ENCODE measurements around the gene WBP2. TPM values are rescaled to one million over a fixed set of nuclear protein-coding genes. Genes with fewer than 3 reads are reported as not detected.

WBP2 gene
- total and polyA plus RNA-seq, 2 of the 13 experiments (the other 11 are each of a cell fraction or from before 2014, with no cell fraction given), result 29.2 to 29.5 TPM

DNA sequence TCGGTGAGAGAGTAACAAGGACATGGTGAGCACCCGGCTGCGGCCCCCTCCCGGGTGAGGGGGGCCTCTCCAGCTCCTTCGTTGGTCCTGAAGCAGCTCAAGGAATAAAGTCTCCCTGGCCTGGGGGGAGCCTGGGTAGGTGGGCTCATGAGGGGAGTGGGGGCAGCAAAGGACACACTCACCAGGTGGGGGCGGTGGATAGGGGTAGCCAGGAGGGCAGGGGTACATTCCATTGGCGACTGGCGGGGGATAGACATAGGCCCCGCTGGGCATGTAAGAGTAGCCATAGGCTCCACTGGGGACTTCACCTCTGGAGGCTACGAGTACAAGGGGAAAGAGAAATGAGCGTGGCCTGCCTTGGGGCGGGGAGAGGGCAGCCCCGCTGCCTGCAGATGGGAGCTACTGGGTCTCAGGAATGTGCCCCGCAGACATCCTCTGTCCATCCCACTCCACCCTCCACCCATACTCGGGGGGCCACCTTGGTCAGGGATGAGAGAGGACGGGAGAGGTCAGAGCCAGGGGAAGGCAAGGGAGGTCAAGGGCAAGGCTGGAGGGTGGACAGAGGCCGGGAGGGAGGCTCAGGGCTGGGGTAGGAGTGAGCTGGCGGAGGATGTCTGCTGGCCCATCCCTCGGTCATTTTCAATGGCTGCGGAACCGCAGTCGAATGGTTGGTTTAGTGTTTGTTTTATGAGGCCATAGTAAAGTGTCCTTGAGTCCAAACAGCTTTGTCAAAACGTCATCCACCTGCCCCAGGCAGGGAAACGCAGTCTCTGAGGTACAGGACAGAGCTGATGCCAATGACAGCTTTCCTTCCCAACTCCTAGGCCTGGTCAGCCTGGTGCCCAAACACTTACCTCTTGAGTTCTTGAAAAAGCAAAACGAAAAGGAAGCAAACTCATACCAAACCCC, 7.3 kb downstream of the WBP2 start (continued):
- 0 out of 2 replicates have a peak, but pooled peaks have one; percentile 26 for TF ChIP-seq GLI4 (CRISPR knock-in tag; IDR thresholded peaks at IDR 0.05; ENCODE audit: borderline replicate concordance)
- TF ChIP-seq ZNF430 (CRISPR knock-in tag; IDR thresholded peaks at IDR 0.05), result 0 out of 2 replicates have a peak, but pooled peaks have one; percentile 4
- TF ChIP-seq ESRRA (CRISPR knock-in tag; IDR thresholded peaks at IDR 0.05; ENCODE audit: low read depth), result 0 out of 2 replicates have a peak, but pooled peaks have one; percentile 4
- TF ChIP-seq ZNF460 (CRISPR knock-in tag; IDR thresholded peaks at IDR 0.05; ENCODE audit: borderline replicate concordance), result 0 out of 2 replicates have a peak, but pooled peaks have one; percentile 4
- TF ChIP-seq, protein P1, sequence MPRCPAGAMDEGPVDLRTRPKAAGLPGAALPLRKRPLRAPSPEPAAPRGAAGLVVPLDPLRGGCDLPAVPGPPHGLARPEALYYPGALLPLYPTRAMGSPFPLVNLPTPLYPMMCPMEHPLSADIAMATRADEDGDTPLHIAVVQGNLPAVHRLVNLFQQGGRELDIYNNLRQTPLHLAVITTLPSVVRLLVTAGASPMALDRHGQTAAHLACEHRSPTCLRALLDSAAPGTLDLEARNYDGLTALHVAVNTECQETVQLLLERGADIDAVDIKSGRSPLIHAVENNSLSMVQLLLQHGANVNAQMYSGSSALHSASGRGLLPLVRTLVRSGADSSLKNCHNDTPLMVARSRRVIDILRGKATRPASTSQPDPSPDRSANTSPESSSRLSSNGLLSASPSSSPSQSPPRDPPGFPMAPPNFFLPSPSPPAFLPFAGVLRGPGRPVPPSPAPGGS (CRISPR knock-in tag; IDR thresholded peaks at IDR 0.05), result 0 out of 2 replicates have a peak, but pooled peaks have one; percentile 2
- peak; percentile 26 for TF ChIP-seq ZNF883 (CRISPR knock-in tag; IDR thresholded peaks at IDR 0.05; ENCODE audit: not compliant biosample characterization)
- TF ChIP-seq ZSCAN20 (CRISPR knock-in tag; IDR thresholded peaks at IDR 0.05; ENCODE audit: borderline replicate concordance), result no peak
- no peak for TF ChIP-seq ETV5 (CRISPR knock-in tag; IDR thresholded peaks at IDR 0.05; ENCODE audit: borderline replicate concordance)
- TF ChIP-seq ZNF441 (CRISPR knock-in tag; IDR thresholded peaks at IDR 0.05; ENCODE audit: borderline replicate concordance), result no peak
- no peak for TF ChIP-seq ZNF709 (CRISPR knock-in tag; IDR thresholded peaks at IDR 0.05)
- TF ChIP-seq, protein P2, sequence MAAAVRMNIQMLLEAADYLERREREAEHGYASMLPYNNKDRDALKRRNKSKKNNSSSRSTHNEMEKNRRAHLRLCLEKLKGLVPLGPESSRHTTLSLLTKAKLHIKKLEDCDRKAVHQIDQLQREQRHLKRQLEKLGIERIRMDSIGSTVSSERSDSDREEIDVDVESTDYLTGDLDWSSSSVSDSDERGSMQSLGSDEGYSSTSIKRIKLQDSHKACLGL (CRISPR knock-in tag; IDR thresholded peaks at IDR 0.05), result no peak
- no peak for TF ChIP-seq ZNF839 (CRISPR knock-in tag; IDR thresholded peaks at IDR 0.05; ENCODE audit: borderline replicate concordance)
- TF ChIP-seq ZBTB7A (CRISPR knock-in tag; IDR thresholded peaks at IDR 0.05), result 0 out of 2 replicates have a peak, but pooled peaks have one; percentile 32
- TF ChIP-seq, protein P3, sequence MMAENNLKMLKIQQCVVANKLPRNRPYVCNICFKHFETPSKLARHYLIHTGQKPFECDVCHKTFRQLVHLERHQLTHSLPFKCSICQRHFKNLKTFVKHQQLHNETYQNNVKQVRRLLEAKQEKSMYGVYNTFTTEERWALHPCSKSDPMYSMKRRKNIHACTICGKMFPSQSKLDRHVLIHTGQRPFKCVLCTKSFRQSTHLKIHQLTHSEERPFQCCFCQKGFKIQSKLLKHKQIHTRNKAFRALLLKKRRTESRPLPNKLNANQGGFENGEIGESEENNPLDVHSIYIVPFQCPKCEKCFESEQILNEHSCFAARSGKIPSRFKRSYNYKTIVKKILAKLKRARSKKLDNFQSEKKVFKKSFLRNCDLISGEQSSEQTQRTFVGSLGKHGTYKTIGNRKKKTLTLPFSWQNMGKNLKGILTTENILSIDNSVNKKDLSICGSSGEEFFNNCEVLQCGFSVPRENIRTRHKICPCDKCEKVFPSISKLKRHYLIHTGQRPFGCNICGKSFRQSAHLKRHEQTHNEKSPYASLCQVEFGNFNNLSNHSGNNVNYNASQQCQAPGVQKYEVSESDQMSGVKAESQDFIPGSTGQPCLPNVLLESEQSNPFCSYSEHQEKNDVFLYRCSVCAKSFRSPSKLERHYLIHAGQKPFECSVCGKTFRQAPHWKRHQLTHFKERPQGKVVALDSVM (CRISPR knock-in tag; IDR thresholded peaks at IDR 0.05), result peak; percentile 8; the same call in 1 of the 2 replicates
- TF ChIP-seq HHEX (CRISPR knock-in tag; IDR thresholded peaks at IDR 0.05), result no peak
- TF ChIP-seq ZFP41 (CRISPR knock-in tag; IDR thresholded peaks at IDR 0.05; ENCODE audit: borderline replicate concordance), result no peak
- 0 out of 2 replicates have a peak, but pooled peaks have one; percentile 4 for TF ChIP-seq ZNF572 (CRISPR knock-in tag; IDR thresholded peaks at IDR 0.05)
- 0 out of 2 replicates have a peak, but pooled peaks have one; percentile 54 for TF ChIP-seq ZNF451 (CRISPR knock-in tag; IDR thresholded peaks at IDR 0.05)
- TF ChIP-seq DNMT3B (CRISPR knock-in tag; conservative IDR thresholded peaks at IDR 0.05), result no peak
- TF ChIP-seq PPARG (CRISPR knock-in tag; conservative IDR thresholded peaks at IDR 0.05), result no peak
- no peak for TF ChIP-seq ZNF558 (CRISPR knock-in tag; IDR thresholded peaks at IDR 0.05; ENCODE audit: borderline replicate concordance)
- no peak for TF ChIP-seq ZNF747 (CRISPR knock-in tag; IDR thresholded peaks at IDR 0.05; ENCODE audit: borderline replicate concordance)
- TF ChIP-seq PCBP2 (optimal IDR thresholded peaks at IDR 0.05; ENCODE audit: low read depth, low read length, poor library complexity, severe bottlenecking), result no peak
- TF ChIP-seq ZNF782 (CRISPR knock-in tag; IDR thresholded peaks at IDR 0.05; ENCODE audit: borderline replicate concordance), result peak; percentile 49; the same call in 1 of the 2 replicates
- TF ChIP-seq TMF1 (CRISPR knock-in tag; IDR thresholded peaks at IDR 0.05; ENCODE audit: low read depth), result 0 out of 2 replicates have a peak, but pooled peaks have one; percentile 1

Data from HepG2 (cell line).